ACC112 (cell line): ENCODE results near the gene SHLD1.
"Not testable (repeated sequence)": the region's sequence is repeated elsewhere in the genome, so short reads cannot be mapped to it uniquely, and the experiment has no call there.

Experiments used
- H2AFZ ChIP-seq: fragments of 200-600 bp; sonication (generic); one replicate; pipeline ENCODE4 v1.6.0; 2017; ENCODE audit warnings: antibody characterized with exemption, low read length; ENCODE audit not compliant: unreplicated experiment
- H3K27ac ChIP-seq: fragments of 200-600 bp; sonication (generic); 2 replicates; pipeline ENCODE4 v1.5.1; 2014; ENCODE audit warnings: low read depth, mild to moderate bottlenecking, antibody characterized with exemption, low read length, moderate library complexity
- H3K27me3 ChIP-seq: fragments of 200-600 bp; sonication (generic); 2 replicates; pipeline ENCODE4 v1.6.1; 2014; ENCODE audit warnings: mild to moderate bottlenecking, antibody characterized with exemption, low read length, moderate library complexity, mixed read lengths; ENCODE audit not compliant: insufficient read depth
- H3K36me3 ChIP-seq: fragments of 200-600 bp; sonication (generic); 2 replicates; pipeline ENCODE4 v1.6.1; 2016; ENCODE audit warnings: mild to moderate bottlenecking, antibody characterized with exemption, low read length, moderate library complexity, mixed read lengths; ENCODE audit not compliant: insufficient read depth
- H3K4me1 ChIP-seq: fragments of 200-600 bp; sonication (generic); one replicate; pipeline ENCODE4 v1.6.1; 2016; ENCODE audit warnings: low read length, mixed read lengths; ENCODE audit not compliant: insufficient read depth, unreplicated experiment, control insufficient read depth
- H3K4me3 ChIP-seq: fragments of 200-600 bp; sonication (generic); 2 replicates; pipeline ENCODE4 v1.5.1; 2014; ENCODE audit warnings: mild to moderate bottlenecking, low read depth, low read length
- H3K79me2 ChIP-seq: fragments of 200-600 bp; sonication (generic); one replicate; pipeline ENCODE4 v1.6.0; 2016; ENCODE audit warnings: low read length; ENCODE audit not compliant: control insufficient read depth, unreplicated experiment, insufficient read depth

SHLD1 gene

GRCh38 chr20:5797165-5797564, 47.0 kb downstream of the SHLD1 start:
- Histone ChIP-seq H3K27ac (no peak overlapping the region), H3K79me2 (no peaks in the 10 kb centered on the region), H3K4me3 (no peak overlapping the region), H2AFZ (no peak overlapping the region), H3K4me1 (no peaks in the 10 kb centered on the region), H3K36me3 (no peaks in the 10 kb centered on the region), H3K27me3 (no peaks in the 10 kb centered on the region)

DNA sequence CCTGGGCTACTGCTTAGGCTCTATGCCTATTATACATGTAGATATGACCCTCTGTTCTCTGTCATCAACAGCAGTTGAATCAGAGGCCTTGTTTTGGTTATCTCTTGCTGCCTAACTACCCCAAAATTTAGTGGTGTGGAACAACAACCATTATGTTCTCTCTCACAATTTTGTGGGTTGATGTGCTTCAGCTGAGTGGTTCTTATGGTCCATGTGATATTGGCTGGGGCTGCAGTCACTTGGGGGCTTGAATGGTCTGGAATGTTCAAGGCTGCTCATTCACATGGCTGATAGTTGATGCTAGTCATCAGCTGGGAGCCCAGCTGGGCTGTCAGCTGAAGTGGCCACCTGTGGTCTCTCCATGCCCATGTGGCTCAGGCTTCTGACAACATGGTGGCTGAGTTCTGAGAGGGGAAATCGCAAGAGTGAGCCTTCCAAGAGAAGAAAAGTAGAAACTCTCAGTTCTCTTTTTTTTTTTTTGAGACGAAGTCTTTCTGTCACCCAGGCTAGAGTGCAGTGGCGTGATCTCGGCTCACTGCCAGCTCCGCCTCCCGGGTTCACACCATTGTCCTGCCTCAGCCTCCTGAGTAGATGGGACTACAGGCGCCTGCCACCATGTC, 47.8 kb downstream of the SHLD1 start:
- Histone ChIP-seq H3K4me3 (no peak overlapping the region), H3K27ac (no peak overlapping the region), H3K4me1 (no peaks in the 10 kb centered on the region), H3K27me3 (no peaks in the 10 kb centered on the region), H2AFZ (no peak overlapping the region), H3K36me3 (no peaks in the 10 kb centered on the region), H3K79me2 (no peaks in the 10 kb centered on the region)

GRCh38 chr20:5803754-5804303, 53.6 kb downstream of the SHLD1 start:
- not testable (repeated sequence) for H3K27ac ChIP-seq, H3K27me3 ChIP-seq, H3K36me3 ChIP-seq, H3K79me2 ChIP-seq, H3K4me3 ChIP-seq, H2AFZ ChIP-seq
- H3K4me1 ChIP-seq, result peaks cover 12% of the 10 kb centered on the region

GRCh38 chr20:5806457-5807263, 56.5 kb downstream of the SHLD1 start:
- no peak overlapping the region for H2AFZ ChIP-seq
- H3K36me3 ChIP-seq, result no peaks in the 10 kb centered on the region
- H3K4me3 ChIP-seq, result no peak overlapping the region
- H3K27me3 ChIP-seq, result no peaks in the 10 kb centered on the region
- H3K4me1 ChIP-seq, result peaks cover 12% of the 10 kb centered on the region
- H3K27ac ChIP-seq, result no peak overlapping the region
- no peaks in the 10 kb centered on the region for H3K79me2 ChIP-seq

- H3K4me3 ChIP-seq, result no peak overlapping the region
Observed at GRCh38 chr20:5807431-5807830, 57.2 kb downstream of the SHLD1 start.

DNA sequence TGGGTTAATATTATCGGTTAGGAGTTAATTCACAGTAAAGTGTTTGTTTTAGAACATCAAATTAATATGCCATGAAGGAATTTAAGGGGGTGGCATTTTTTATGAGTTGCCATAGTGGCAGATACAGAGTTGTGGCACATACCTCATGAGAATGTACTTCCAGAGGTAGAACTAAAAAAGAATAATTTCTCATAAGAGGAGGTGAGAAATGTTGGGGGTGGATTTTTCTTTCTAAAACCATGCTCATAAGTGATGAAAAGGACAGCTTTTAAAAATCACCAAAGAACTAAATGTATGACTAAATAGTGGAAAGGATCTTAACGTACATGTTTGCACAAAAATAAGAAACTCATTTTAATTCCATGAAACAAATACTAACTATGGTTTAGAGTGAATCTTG, 58.7 kb downstream of the SHLD1 start:
- Histone ChIP-seq H3K4me1 (peaks cover 12% of the 10 kb centered on the region), H2AFZ (no peak overlapping the region), H3K27me3 (no peaks in the 10 kb centered on the region), H3K36me3 (no peaks in the 10 kb centered on the region), H3K4me3 (no peak overlapping the region), H3K79me2 (no peaks in the 10 kb centered on the region), H3K27ac (no peak overlapping the region)

More at GRCh38 chr20:5807431-5807830, 57.2 kb downstream of the SHLD1 start:
- no peak overlapping the region for H3K27ac ChIP-seq
- peaks cover 12% of the 10 kb centered on the region for H3K4me1 ChIP-seq
- no peaks in the 10 kb centered on the region for H3K36me3 ChIP-seq
- H2AFZ ChIP-seq, result no peak overlapping the region
- no peaks in the 10 kb centered on the region for H3K27me3 ChIP-seq
- H3K79me2 ChIP-seq, result no peaks in the 10 kb centered on the region

DNA sequence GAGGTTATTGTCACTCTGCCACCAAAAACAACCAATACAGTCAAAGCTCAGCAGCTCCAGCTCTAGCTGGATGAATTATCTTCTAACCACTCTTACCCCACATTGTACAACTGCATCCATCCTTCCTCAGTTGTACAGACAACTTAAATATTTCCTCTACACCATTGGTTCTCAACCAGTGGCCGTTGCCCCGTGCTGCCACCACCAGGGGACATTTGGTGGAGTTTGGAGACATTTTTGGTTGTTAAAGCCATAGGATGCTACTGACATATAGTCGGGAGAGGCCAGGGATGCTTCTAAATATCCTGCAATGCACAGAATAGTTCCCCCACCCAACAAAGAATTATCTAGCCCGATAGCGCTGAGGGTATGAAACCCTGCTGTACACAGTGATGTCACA, 59.3 kb downstream of the SHLD1 start:
- H3K4me1 ChIP-seq, result peaks cover 9% of the 10 kb centered on the region
- H3K79me2 ChIP-seq, result no peaks in the 10 kb centered on the region
- H2AFZ ChIP-seq, result no peak overlapping the region
- no peak overlapping the region for H3K4me3 ChIP-seq
- H3K27me3 ChIP-seq, result no peaks in the 10 kb centered on the region
- H3K27ac ChIP-seq, result no peak overlapping the region
- no peaks in the 10 kb centered on the region for H3K36me3 ChIP-seq

- Histone ChIP-seq H3K36me3 (no peaks in the 10 kb centered on the region), H3K79me2 (no peaks in the 10 kb centered on the region), H3K27ac (no peak overlapping the region), H3K27me3 (no peaks in the 10 kb centered on the region), H2AFZ (no peak overlapping the region), H3K4me3 (no peak overlapping the region), H3K4me1 (no peaks in the 10 kb centered on the region)
Observed at GRCh38 chr20:5810800-5811422, 60.7 kb downstream of the SHLD1 start.

DNA sequence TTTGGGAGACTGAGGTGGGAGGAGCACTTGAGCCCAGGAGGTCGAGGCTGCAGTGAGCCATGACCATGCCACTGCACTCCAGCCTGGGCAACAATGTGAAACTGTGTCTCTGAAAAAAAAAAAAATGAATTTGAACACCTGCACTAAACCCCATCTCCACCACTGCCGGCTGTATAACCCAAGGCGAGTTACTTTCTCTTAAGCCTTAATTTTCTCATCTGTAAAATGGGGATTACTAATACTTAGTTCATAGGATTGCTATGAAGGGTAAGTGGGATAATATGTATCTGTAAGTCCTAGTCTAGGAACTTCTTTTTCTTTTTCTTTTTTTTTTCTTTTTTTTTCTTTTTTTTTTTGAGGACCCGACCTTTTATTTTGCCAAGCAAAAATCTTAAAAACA, 61.5 kb downstream of the SHLD1 start:
- Histone ChIP-seq H3K4me3 (no peak overlapping the region), H3K27me3 (no peaks in the 10 kb centered on the region), H2AFZ (no peak overlapping the region), H3K27ac (no peak overlapping the region), H3K4me1 (no peaks in the 10 kb centered on the region), H3K36me3 (no peaks in the 10 kb centered on the region), H3K79me2 (no peaks in the 10 kb centered on the region)

- Histone ChIP-seq H3K27me3 (no peaks in the 10 kb centered on the region), H3K4me3 (no peak overlapping the region), H3K79me2 (no peaks in the 10 kb centered on the region), H3K27ac (no peak overlapping the region), H2AFZ (no peak overlapping the region), H3K36me3 (no peaks in the 10 kb centered on the region), H3K4me1 (peaks cover 9% of the 10 kb centered on the region)
Observed at GRCh38 chr20:5818346-5818681, 68.1 kb downstream of the SHLD1 start.
